Measurements from ENCODE around the gene S100A13. TPM values are rescaled to one million over a fixed set of nuclear protein-coding genes. Genes with fewer than 3 reads are reported as not detected.
A peak's percentile ranks its signal among the peaks of the same experiment; 100 is the strongest.

S100A13 gene
- total RNA-seq, 1 donor from 2014 or later = 126 TPM

DNA sequence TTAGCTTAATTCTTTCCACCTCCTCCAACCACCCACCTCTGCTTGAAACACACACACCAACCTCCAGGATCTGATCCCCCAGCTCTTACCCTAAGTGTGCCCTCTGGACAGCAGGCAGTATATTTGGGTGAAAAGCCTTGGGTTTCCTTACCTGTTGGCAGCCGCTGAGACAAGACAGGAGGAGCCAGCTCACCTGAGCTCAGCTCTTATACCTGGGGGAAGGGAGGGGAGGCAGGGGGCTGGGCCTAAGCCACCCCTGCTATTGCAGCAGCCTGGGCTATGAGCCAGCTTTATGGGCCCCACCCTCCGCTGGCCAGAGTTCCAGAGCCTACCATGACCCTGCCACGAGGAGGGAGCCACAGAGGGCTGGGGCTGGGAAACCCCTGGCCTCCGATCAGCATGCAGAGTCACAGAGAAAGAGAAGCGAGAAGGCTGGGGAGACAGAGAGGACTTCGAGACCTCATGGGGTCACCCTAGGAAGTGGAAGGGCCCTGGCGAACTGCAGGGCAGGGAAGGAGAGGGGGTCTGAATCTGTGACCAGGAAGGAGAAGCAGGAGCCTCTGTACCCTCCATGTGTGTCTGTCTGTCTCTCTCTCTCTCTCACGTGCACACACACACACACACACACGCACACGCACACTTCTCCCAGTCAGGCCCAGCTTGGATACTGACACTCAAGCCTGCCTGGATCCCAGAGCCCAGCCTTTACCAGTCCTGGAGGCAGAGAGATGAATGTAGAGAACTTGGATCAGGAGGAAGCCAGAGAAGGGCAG is 11.0 kb downstream of the S100A13 start, which contains the start of gene S100A14:
S100A14 (minus strand) TSS at position 182 of the 773 bp plus-strand sequence. CDS start 467 bp downstream, outside the sequence.
- Mint-ChIP-seq H3K4me1 (ENCODE audit: unreplicated experiment) (peaks cover 39% of the 10 kb centered on the region), H3K9me3 (ENCODE audit: unreplicated experiment) (no peaks in the 10 kb centered on the region), H3K36me3 (ENCODE audit: unreplicated experiment) (peaks cover 13% of the 10 kb centered on the region), H3K4me3 (ENCODE audit: unreplicated experiment) (no peak within 1 kb of the TSS), H3K27me3 (ENCODE audit: unreplicated experiment) (no peaks in the 10 kb centered on the region), H3K27ac (ENCODE audit: unreplicated experiment) (peak within 1 kb of the TSS; percentile 34)
- TF ChIP-seq, protein P1, sequence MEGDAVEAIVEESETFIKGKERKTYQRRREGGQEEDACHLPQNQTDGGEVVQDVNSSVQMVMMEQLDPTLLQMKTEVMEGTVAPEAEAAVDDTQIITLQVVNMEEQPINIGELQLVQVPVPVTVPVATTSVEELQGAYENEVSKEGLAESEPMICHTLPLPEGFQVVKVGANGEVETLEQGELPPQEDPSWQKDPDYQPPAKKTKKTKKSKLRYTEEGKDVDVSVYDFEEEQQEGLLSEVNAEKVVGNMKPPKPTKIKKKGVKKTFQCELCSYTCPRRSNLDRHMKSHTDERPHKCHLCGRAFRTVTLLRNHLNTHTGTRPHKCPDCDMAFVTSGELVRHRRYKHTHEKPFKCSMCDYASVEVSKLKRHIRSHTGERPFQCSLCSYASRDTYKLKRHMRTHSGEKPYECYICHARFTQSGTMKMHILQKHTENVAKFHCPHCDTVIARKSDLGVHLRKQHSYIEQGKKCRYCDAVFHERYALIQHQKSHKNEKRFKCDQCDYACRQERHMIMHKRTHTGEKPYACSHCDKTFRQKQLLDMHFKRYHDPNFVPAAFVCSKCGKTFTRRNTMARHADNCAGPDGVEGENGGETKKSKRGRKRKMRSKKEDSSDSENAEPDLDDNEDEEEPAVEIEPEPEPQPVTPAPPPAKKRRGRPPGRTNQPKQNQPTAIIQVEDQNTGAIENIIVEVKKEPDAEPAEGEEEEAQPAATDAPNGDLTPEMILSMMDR (IDR thresholded peaks at IDR 0.05) = no peak
- no peak for DNase-seq (ENCODE audit: extremely low spot score, unreplicated experiment)

DNA sequence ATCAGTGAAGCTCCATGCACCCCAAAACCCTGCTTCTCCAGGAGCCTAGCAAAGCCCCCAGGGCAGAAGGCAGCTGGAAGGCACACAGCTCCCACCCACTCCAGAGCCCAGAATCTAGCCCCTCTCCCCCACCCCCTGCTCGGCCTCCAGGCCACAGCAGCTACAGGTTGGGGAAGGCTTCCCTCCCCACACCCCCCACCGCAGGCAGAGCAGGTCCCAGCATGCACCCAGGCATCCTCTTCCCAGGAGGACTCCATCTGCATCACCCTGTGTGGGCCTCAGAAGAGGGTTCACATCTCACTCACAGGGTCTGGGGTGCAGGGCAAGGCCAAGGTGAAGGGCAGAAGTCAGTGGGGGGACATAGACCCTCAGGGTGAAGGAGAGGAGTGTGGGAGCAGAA is 11.9 kb downstream of the S100A13 start:
- DNase-seq (ENCODE audit: extremely low spot score, unreplicated experiment) = no peak
- no peak overlapping the region for H3K27ac Mint-ChIP-seq (ENCODE audit: unreplicated experiment)
- no peak overlapping the region for H3K4me3 Mint-ChIP-seq (ENCODE audit: unreplicated experiment)
- peaks cover 46% of the 10 kb centered on the region for H3K4me1 Mint-ChIP-seq (ENCODE audit: unreplicated experiment)
- peaks cover 9% of the 10 kb centered on the region for H3K36me3 Mint-ChIP-seq (ENCODE audit: unreplicated experiment)
- no peaks in the 10 kb centered on the region for H3K27me3 Mint-ChIP-seq (ENCODE audit: unreplicated experiment)
- no peaks in the 10 kb centered on the region for H3K9me3 Mint-ChIP-seq (ENCODE audit: unreplicated experiment)
- TF ChIP-seq, protein P1 (IDR thresholded peaks at IDR 0.05) = no peak

DNA sequence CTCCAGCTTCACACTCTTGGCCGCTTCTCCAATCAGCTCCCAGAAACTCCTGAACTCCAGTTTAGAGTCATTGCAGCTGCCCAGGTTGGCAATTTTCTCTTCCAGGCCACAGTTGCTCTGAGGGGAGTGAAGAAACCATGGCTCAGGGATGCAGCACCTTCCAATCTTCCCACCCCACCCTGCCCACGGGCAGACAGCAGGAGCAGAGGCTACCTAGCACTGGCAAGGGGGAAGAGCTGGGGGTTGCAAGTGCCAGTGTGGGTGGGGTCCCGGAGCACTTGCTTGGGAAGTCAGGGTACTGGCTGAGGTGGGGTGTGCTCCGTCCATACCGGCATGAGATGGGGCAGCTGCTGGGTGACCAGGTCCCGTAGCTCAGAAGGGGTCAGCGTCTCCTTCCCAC is 12.4 kb downstream of the S100A13 start:
- Mint-ChIP-seq H3K27ac (ENCODE audit: unreplicated experiment) (no peak overlapping the region), H3K36me3 (ENCODE audit: unreplicated experiment) (peaks cover 6% of the 10 kb centered on the region), H3K4me1 (ENCODE audit: unreplicated experiment) (peaks cover 51% of the 10 kb centered on the region), H3K4me3 (ENCODE audit: unreplicated experiment) (no peak overlapping the region), H3K27me3 (ENCODE audit: unreplicated experiment) (no peaks in the 10 kb centered on the region), H3K9me3 (ENCODE audit: unreplicated experiment) (no peaks in the 10 kb centered on the region)
- DNase-seq (ENCODE audit: extremely low spot score, unreplicated experiment) = no peak
- TF ChIP-seq, protein P1 (IDR thresholded peaks at IDR 0.05) = no peak

DNA sequence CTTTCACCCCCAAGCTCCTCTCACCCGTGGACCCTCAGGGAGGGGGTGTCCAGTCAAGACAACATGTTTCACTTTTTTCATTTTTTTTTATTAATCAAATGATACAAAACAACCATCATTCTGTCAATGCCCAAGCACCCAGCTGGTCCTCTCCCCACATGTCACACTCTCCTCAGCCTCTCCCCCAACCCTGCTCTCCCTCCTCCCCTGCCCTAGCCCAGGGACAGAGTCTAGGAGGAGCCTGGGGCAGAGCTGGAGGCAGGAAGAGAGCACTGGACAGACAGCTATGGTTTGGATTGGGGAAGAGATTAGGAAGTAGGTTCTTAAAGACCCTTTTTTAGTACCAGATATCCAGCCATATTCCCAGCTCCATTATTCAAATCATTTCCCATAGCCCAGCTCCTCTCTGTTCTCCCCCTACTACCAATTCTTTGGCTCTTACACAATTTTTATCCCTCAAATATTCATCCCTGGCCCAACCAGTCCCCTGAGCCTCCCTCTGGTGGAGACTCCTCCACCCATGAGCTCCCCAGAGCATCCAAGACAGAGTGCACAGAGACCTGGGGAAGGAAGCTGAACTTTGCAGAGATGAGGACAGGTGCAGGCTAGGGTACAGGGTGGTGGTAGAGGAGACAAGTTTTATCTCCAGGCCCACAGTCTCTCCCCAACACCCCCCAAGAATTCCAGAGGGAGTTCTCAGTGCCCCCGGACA is 13.0 kb downstream of the S100A13 start:
- Mint-ChIP-seq H3K36me3 (ENCODE audit: unreplicated experiment) (peaks cover 2% of the 10 kb centered on the region), H3K27me3 (ENCODE audit: unreplicated experiment) (no peaks in the 10 kb centered on the region), H3K27ac (ENCODE audit: unreplicated experiment) (peak overlapping the region; percentile 38), H3K4me3 (ENCODE audit: unreplicated experiment) (no peak overlapping the region), H3K9me3 (ENCODE audit: unreplicated experiment) (no peaks in the 10 kb centered on the region), H3K4me1 (ENCODE audit: unreplicated experiment) (peaks cover 57% of the 10 kb centered on the region)
- TF ChIP-seq, protein P1 (IDR thresholded peaks at IDR 0.05) = no peak
- no peak for DNase-seq (ENCODE audit: extremely low spot score, unreplicated experiment)

DNA sequence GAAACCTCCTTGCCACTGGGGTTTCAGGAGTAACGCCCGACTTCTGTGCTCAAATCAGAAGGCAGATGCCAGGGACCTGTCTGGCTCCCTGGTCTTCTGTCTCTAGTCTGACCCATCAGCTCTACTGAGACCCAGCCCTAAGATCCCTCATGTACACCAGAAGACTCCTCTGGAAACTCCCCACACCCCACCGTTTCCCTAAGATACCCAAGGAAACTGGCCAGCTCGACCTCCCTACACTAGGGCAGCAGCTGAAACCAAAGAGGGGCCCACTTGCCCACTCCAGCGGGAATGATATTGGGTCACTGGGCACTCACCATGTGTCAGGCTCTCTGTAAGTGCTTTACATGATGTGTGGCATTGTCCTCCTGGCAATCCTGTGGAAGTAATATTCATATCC is 13.9 kb downstream of the S100A13 start:
- H3K4me1 Mint-ChIP-seq (ENCODE audit: unreplicated experiment) = peaks cover 66% of the 10 kb centered on the region
- H3K27ac Mint-ChIP-seq (ENCODE audit: unreplicated experiment) = peak overlapping the region; percentile 95
- H3K4me3 Mint-ChIP-seq (ENCODE audit: unreplicated experiment) = peak overlapping the region; percentile 90
- no peaks in the 10 kb centered on the region for H3K27me3 Mint-ChIP-seq (ENCODE audit: unreplicated experiment)
- no peak for DNase-seq (ENCODE audit: extremely low spot score, unreplicated experiment)
- no peaks in the 10 kb centered on the region for H3K36me3 Mint-ChIP-seq (ENCODE audit: unreplicated experiment)
- no peaks in the 10 kb centered on the region for H3K9me3 Mint-ChIP-seq (ENCODE audit: unreplicated experiment)
- TF ChIP-seq, protein P1 (IDR thresholded peaks at IDR 0.05) = no peak

All from osteocyte (in vitro differentiated cells).